Measurements from ENCODE around the gene FUNDC1.

Gene FUNDC1

DNA sequence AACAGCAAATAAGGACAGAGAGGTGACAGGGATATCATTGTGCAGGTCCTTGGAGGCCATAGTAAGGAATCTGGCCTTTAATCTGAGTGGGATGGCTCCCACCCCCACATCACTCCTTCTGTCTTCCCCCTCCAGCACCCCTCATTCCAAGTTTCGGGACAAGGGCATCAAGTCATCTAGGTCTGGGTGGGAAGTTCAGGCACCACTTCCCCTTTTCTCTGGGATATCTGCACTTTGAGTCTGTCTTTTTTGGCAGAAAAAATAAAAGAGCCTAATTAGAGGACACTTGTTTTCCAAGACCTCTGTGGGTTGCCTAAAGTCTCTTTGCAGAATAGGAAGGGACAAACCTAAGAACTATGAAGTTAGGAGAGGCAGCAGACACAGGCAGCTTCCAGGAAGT is 60.1 kb downstream of the FUNDC1 start:
- no peak for DNase-seq (ENCODE audit: extremely low read depth in 1 of 2, low read depth in 1 of 2)

DNA sequence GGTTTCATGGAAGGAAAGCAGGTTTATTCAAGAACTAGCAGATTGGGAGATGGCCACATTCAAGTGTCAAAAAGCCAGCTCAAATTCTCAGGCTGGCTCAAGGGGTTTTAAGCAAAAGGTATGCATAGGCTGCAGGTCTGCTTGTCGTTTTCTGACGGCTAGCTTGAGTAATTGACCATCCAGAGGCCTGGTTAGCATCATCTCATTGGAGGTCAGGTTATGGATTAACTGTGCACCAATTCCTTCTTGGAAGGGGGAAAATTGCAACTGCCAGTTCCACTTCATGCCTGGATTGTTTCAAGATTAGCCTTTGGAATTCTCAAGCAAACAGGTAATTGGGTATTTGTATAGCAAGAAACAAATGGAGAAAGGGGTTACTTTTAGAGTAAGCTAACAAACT is 62.1 kb downstream of the FUNDC1 start:
- no peak for DNase-seq (ENCODE audit: extremely low read depth in 1 of 2, low read depth in 1 of 2)

DNA sequence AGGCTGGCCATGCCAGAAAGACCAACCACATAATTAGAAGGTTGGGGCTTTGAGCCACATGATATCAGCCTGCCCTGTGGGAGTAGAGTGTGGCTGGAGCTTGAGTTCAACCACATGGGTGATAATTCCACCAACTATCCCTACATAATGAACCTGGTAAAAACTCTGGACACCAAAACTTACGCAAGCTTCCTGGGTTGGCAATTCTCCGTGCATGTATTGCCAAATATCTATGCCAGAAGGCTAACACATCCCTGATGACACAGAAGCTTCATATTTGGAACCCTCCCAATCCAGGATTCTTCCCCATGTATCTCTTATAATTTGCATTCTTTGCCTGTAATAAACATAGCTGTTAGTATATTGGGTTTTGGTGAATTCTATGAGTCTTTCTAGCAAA is 68.2 kb downstream of the FUNDC1 start:
- no peak for DNase-seq (ENCODE audit: extremely low read depth in 1 of 2, low read depth in 1 of 2)
